Right lobe of liver (tissue), 6 donors: Measurements from ENCODE around the gene APBA2. TPM values are rescaled to one million over a fixed set of nuclear protein-coding genes. Genes with fewer than 3 reads are reported as not detected.

Experiments used
- ATAC-seq, 4 donors: fragments of 200-7000 bp; cut with Tn5 transposase; one replicate each; pipeline ENCODE4 v1.9.1; 2020; ENCODE audit warnings: mild to moderate bottlenecking in 4 of 4, moderate library complexity in 4 of 4
- DNase-seq, 3 donors: peaks; one replicate each; pipeline ENCODE4 v3.0.0-alpha.2; 2020
- H3K27ac ChIP-seq, 3 donors: fragments of 200-600 bp; one replicate each; pipeline ENCODE4 v1.8.0; 2022
- H3K27me3 ChIP-seq, 2 donors: fragments of 200-600 bp; one replicate each; pipeline ENCODE4 v1.8.0; 2022
- H3K36me3 ChIP-seq, 4 donors: fragments of 200-600 bp; sonication (generic) in 1 of 4; one replicate each; pipeline versions ENCODE4 v1.5.1 to v1.8.0; 2017 to 2022; ENCODE audit warnings: control low read depth in 1 of 4
- H3K4me1 ChIP-seq, 4 donors: fragments of 200-600 bp; sonication (generic) in 1 of 4; one replicate each; pipeline versions ENCODE4 v1.5.1 to v1.8.0; 2017 to 2022; ENCODE audit warnings: control low read depth in 1 of 4
- H3K4me3 ChIP-seq, 3 donors: fragments of 200-600 bp; one replicate each; pipeline ENCODE4 v1.8.0; 2022
- H3K9me3 ChIP-seq, 4 donors: fragments of 200-600 bp; sonication (generic) in 1 of 4; one replicate each; pipeline versions ENCODE4 v1.5.1 to v1.8.0; 2017 to 2022; ENCODE audit warnings: control low read depth in 1 of 4
- POLR2A ChIP-seq: fragments of 450-650 bp; IDR thresholded peaks from one replicate; pipeline ENCODE4 v1.6.1; 2017; ENCODE audit warnings: antibody characterized with exemption, mild to moderate bottlenecking
- WGBS: methylation state at CpG from one replicate; pipeline ENCODE4 v1.1.6; 2018; ENCODE audit warnings: low coverage, low lambda C conversion rate; ENCODE audit not compliant: insufficient coverage; ENCODE audit errors: missing lambda C conversion rate; 5-methylcytosine and 5-hydroxymethylcytosine counted together
- intact Hi-C, 2 donors: fragments of 100-400 bp; cut with DNase I; formaldehyde crosslinking; loops; one replicate each; pipeline versions ENCODE4 v1.11.2 to v1.14.1; 2022
- total RNA-seq, 6 experiments: library from RNA; depleted of rRNA in 2 of 6; stranded (reverse); fragments of >200 nt in 2 of 6; fragmentation: NEBNext Ultra II Directional in 3 of 6; extraction: Animal tissue kit (Norgen Biotek cat#: 25700) in 3 of 6; gene quantifications; one replicate each; pipeline versions ENCODE4 v1.1.0 to v1.2.4, GENCODE V29; 2016 to 2023
- TF ChIP-seq, protein P1 (sequence below), 4 donors: fragments of 200-600 bp in 3 of 4; fragments of 450-650 bp in 1 of 4; IDR thresholded peaks; one replicate each; pipeline versions ENCODE4 v1.5.1 to v1.8.0; 2016 to 2022; ENCODE audit warnings: antibody characterized with exemption in 4 of 4, mild to moderate bottlenecking in 2 of 4
- donor health status: DM: no; HTN: yes; CAD: no.
- donor health status: DM: no; HTN: no; CAD: no.
- donor health status: DM: no; HTN: no; CAD: no.
- donor health status: DM: no; HTN: yes; CAD: no.
- donor health status: DM: no; HTN: yes; CAD: no.

APBA2 gene
- total RNA-seq, 6 experiments from 2014 or later: 0.51 to 0.75 (median 0.69) TPM

DNA sequence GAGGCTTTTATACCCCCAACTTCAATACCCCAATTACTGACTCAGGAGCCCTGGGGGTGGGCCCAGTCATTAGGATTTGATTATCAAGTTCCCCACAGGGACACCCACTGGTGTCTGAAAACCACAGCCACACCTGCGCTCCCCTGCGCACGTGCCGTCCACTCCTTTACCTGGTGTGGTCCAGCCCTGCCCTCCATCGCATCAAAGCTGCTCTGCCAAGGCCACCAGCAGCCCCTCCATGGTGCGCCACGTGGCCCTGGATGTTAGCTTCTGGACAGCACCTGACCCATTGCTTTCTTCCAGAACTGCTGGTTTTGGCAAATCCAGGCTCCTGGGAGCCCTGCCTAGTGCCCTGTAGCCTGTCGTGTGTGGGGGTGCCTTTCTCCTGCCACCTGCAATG is 247.5 kb downstream of the APBA2 start:
- DNase-seq: peak in 1 of 3 donors; percentile 38
- no peak for ATAC-seq
- WGBS: 50% methylated on average over 2 of the region's 8 CpGs

DNA sequence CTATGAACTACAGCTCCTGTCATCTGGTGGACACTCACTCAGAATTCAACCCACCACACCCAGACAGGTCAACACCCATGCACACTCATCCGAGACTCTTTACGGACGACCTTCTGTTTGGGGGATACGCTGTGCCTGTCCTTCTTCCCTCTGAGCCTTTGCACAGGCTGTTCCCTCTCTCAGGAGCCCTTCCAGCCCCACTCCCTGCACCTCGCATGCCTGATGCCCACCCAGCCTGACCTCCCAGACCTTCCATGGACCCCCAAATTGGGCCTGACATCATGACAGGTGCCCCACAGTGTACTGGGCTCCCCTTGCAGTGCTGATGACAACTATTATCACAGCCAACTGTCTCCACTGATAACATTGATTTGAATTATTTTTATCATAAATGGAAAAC is 248.0 kb downstream of the APBA2 start:
- H3K27ac ChIP-seq: no peak overlapping the region
- H3K4me3 ChIP-seq: no peak overlapping the region
- H3K27me3 ChIP-seq: no peaks in the 10 kb centered on the region
- no peaks in the 10 kb centered on the region for H3K4me1 ChIP-seq
- DNase-seq: peak in 1 of 3 donors; percentile 22
- no peaks in the 10 kb centered on the region for H3K36me3 ChIP-seq
- intact Hi-C loops: no loop called here
- ATAC-seq: no peak
- TF ChIP-seq POLR2A: no peak
- TF ChIP-seq, protein P1, sequence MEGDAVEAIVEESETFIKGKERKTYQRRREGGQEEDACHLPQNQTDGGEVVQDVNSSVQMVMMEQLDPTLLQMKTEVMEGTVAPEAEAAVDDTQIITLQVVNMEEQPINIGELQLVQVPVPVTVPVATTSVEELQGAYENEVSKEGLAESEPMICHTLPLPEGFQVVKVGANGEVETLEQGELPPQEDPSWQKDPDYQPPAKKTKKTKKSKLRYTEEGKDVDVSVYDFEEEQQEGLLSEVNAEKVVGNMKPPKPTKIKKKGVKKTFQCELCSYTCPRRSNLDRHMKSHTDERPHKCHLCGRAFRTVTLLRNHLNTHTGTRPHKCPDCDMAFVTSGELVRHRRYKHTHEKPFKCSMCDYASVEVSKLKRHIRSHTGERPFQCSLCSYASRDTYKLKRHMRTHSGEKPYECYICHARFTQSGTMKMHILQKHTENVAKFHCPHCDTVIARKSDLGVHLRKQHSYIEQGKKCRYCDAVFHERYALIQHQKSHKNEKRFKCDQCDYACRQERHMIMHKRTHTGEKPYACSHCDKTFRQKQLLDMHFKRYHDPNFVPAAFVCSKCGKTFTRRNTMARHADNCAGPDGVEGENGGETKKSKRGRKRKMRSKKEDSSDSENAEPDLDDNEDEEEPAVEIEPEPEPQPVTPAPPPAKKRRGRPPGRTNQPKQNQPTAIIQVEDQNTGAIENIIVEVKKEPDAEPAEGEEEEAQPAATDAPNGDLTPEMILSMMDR (IDR thresholded peaks at IDR 0.05): no peak
- 71% methylated on average over 1 of the region's 5 CpGs for WGBS
- no peaks in the 10 kb centered on the region for H3K9me3 ChIP-seq

More for the DNA sequence above, 247.5 kb downstream of the APBA2 start:
- no peaks in the 10 kb centered on the region for H3K4me1 ChIP-seq
- H3K4me3 ChIP-seq: no peak overlapping the region
- H3K36me3 ChIP-seq: no peaks in the 10 kb centered on the region
- no peaks in the 10 kb centered on the region for H3K27me3 ChIP-seq
- no peaks in the 10 kb centered on the region for H3K9me3 ChIP-seq
- H3K27ac ChIP-seq: no peak overlapping the region
- intact Hi-C loops: no loop called here
- no peak for TF ChIP-seq POLR2A

DNA sequence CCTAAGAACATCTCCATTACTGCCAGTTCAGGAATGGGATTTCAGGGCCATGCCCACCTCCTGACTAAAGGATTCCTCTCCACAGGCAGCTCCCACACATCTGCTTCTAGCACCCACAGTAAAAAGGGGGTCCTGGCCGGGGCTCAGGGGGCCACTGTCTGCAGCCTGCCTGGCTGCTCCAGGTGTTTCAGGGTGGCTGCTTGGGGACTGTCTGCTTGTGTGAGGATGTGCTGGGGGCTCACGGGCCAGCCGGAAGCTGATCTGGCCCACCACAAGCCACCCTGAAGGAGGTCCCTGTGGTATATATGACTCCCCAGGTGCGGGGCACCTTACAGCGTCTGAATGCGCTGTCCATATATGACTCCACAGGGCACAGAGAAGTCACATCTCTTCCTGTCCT is 248.5 kb downstream of the APBA2 start:
- no peak for ATAC-seq
- DNase-seq: peak in 1 of 3 donors; percentile 31
- WGBS: 67% methylated on average over 1 of the region's 6 CpGs

DNA sequence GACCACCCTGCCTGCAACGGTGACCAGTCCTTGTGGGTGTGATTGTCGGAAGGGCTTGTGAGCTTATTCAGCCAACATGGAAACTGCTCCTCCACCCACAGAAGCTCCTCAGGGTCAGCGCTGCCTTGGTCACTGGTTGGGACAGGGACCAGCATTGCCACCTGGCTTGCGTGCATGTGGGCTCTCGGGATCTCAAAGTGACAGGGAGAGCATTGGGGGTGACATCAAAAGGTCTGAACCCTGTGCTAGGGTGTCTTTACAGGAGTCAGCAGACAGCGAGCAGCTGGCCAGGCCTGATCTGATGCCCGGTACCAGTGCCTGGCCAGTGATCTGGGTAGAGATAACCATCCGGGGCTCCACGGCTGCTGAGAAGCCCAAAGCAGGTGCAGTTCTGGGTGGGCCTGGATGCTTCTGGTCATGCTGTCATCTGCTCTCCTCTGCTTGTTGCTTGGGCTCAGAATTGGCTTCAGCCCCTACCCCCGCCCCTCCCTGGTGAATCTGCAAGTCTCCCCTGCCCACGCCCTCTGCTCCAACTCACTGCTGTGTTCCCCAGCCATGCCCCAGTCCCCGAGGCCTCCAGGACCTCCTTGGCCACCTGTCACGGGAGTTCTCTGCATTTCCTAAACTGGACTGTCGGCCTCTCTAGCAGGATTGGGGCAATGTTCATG is 249.0 kb downstream of the APBA2 start:
- Histone ChIP-seq H3K9me3 (no peaks in the 10 kb centered on the region), H3K4me3 (no peak overlapping the region), H3K27me3 (no peaks in the 10 kb centered on the region), H3K27ac (no peak overlapping the region), H3K4me1 (no peaks in the 10 kb centered on the region), H3K36me3 (no peaks in the 10 kb centered on the region)
- no peak for ATAC-seq
- 57% methylated on average over 3 of the region's 14 CpGs for WGBS
- TF ChIP-seq, protein P1 (IDR thresholded peaks at IDR 0.05): no peak
- TF ChIP-seq POLR2A: no peak
- peak in 1 of 3 donors; percentile 43 for DNase-seq
- intact Hi-C loops: no loop called here

More for the DNA sequence above, 248.5 kb downstream of the APBA2 start:
- Histone ChIP-seq H3K4me1 (no peaks in the 10 kb centered on the region), H3K4me3 (no peak overlapping the region), H3K36me3 (no peaks in the 10 kb centered on the region), H3K27ac (no peak overlapping the region), H3K27me3 (no peaks in the 10 kb centered on the region), H3K9me3 (no peaks in the 10 kb centered on the region)
- no peak for TF ChIP-seq POLR2A
- TF ChIP-seq, protein P1 (IDR thresholded peaks at IDR 0.05): no peak
- intact Hi-C loops: no loop called here

DNA sequence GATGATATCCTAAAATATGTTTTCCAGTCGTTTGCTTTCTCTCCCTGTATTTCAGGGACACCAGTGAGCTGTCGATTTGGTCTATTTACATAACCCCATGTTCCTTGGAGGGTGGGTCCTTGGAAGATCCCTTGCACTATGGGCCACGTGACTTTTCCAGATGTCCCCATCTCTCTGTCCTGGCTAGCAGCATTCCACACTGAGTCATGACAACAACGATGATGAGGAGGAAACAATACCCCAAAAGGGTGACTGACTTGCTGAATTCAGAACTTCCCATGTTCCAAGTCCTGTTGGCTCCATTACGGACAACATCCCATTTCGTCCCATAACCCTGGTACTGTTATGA is 249.5 kb downstream of the APBA2 start:
- Histone ChIP-seq H3K36me3 (no peaks in the 10 kb centered on the region), H3K27me3 (no peaks in the 10 kb centered on the region), H3K4me3 (no peak overlapping the region), H3K27ac (no peak overlapping the region), H3K4me1 (no peaks in the 10 kb centered on the region), H3K9me3 (no peaks in the 10 kb centered on the region)
- ATAC-seq (no peak), DNase-seq (no peak)
- WGBS: 54% methylated on average over 6 of the region's 6 CpGs
- intact Hi-C loops: no loop called here
- TF ChIP-seq POLR2A: no peak
- TF ChIP-seq, protein P1 (IDR thresholded peaks at IDR 0.05): no peak
